GM12864 (cell line): ENCODE data around the gene PYGO1.

Experiments
- DNase-seq: peaks from one replicate; pipeline ENCODE4 v3.0.0-alpha.2; 2011; ENCODE audit warnings: low read depth
- H3K4me3 ChIP-seq: 2 replicates; pipeline ENCODE4 v1.5.1; 2011; ENCODE audit warnings: mild to moderate bottlenecking, low read depth, low read length, control low read depth
- TF ChIP-seq, protein P1 (sequence below): IDR thresholded peaks from 2 replicates; pipeline ENCODE4 v1.5.1; 2011; ENCODE audit warnings: low read depth, mild to moderate bottlenecking, moderate library complexity, low read length, control low read depth, inconsistent platforms; ENCODE audit errors: missing control alignments

PYGO1 gene, protein sequence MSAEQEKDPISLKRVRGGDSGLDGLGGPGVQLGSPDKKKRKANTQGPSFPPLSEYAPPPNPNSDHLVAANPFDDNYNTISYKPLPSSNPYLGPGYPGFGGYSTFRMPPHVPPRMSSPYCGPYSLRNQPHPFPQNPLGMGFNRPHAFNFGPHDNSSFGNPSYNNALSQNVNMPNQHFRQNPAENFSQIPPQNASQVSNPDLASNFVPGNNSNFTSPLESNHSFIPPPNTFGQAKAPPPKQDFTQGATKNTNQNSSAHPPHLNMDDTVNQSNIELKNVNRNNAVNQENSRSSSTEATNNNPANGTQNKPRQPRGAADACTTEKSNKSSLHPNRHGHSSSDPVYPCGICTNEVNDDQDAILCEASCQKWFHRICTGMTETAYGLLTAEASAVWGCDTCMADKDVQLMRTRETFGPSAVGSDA

DNA sequence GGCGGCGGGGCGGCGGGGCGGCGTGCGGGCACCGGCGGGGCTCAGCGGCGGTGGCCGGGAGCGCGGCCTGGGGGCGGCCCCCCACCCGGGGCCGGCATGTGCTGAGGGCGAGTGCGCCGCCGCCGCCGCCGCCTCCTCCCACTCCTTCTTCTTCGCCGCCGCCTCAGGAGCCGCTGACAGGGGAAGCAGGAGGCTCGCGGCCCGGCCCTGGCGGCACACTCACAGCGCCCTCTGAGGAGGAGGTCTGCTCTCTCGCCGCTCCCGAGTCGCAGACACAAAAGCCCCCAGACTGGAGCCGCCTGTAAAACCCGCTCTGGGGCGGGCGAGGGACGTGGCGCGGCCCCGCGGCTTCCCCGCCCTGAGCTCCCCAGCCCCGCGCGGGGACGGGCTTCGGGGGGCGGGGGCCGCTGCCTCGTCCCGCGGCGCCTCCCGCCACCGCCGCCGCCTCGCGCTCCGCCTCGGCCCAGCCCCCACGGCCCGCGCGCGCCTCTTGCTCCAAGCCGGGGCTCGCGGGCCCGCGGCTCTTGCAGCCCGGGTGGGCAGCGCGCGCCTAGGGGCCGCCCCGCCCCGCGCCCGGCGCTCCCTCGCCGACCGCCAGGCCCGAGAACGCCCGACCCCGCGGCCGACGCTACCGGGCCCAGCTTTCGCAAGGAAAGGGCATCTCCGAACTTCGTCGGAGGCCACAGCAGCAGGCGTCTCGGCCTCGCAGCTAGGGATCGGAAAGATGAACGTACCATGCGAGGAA, at the start of gene PYGO1:
TSS of gene PYGO1 (minus strand) at position 276 of the 745 bp plus-strand sequence. CDS start 462 bp downstream, outside the sequence.
- peak within 1 kb of the TSS; percentile 45 for H3K4me3 ChIP-seq
- TF ChIP-seq, protein P1, sequence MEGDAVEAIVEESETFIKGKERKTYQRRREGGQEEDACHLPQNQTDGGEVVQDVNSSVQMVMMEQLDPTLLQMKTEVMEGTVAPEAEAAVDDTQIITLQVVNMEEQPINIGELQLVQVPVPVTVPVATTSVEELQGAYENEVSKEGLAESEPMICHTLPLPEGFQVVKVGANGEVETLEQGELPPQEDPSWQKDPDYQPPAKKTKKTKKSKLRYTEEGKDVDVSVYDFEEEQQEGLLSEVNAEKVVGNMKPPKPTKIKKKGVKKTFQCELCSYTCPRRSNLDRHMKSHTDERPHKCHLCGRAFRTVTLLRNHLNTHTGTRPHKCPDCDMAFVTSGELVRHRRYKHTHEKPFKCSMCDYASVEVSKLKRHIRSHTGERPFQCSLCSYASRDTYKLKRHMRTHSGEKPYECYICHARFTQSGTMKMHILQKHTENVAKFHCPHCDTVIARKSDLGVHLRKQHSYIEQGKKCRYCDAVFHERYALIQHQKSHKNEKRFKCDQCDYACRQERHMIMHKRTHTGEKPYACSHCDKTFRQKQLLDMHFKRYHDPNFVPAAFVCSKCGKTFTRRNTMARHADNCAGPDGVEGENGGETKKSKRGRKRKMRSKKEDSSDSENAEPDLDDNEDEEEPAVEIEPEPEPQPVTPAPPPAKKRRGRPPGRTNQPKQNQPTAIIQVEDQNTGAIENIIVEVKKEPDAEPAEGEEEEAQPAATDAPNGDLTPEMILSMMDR, result no peak
- DNase-seq, result no peak

DNA sequence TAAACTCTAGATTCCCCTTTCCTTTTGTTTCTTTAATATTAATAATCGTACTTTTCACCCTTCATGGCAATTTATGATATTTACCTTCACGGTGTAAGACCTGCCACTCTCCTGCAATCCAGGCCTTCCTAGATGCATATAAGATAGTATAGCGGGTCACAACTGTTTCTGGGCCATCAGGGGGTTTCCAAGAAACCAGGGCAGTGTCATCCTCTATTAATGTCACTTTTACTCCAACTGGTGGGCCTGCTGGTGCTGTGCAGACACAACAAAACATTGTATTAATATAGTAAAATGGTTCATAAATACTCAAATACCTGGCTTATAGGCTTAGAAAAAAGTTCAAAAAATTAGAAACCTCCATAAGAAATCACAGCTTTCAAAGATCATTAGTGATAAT, 48.9 kb upstream of the PYGO1 start:
- DNase-seq, result no peak
- no peak overlapping the region for H3K4me3 ChIP-seq
- TF ChIP-seq, protein P1, result no peak

DNA sequence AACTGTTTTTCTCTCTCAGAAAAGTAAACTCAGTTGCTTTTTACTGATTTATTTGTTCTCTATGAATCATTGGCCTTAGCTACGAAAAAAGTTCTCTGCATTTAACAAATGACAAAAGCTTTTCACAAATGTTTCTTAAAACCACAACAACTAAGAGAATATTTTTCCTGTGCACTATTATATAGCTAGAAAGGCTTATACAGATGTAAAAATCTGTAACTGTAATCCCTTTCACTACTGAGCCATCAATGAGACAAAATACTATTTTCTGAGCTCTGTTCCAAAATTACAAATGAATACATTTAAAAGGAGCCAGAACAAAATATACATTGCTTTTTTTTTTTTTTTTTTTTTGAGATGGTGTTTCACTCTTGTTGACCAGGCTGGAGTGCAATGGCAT, 45.6 kb upstream of the PYGO1 start:
- no peak overlapping the region for H3K4me3 ChIP-seq
- TF ChIP-seq, protein P1, result no peak

DNA sequence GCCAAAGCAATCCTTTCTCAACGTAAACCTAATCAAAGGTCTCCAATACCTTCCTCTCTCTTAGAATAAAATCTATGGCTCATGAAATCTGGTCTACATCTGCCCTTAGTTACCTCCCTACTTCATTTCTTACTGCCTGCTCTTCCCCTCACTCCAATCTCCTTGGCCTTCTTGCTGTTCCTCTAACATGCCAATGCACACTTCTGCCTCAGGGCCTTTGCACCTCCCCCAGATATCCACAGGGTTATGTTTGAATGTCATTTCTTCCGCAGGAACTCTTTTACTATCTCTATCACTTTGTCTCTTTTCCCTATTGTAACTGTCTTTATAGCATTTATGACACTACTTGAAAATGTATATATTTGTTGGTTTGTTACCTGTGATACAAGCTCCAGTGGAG, 44.3 kb upstream of the PYGO1 start:
- DNase-seq, result no peak
- TF ChIP-seq, protein P1, result no peak
- no peak overlapping the region for H3K4me3 ChIP-seq

More for the DNA sequence above, 45.6 kb upstream of the PYGO1 start:
- no peak for DNase-seq

DNA sequence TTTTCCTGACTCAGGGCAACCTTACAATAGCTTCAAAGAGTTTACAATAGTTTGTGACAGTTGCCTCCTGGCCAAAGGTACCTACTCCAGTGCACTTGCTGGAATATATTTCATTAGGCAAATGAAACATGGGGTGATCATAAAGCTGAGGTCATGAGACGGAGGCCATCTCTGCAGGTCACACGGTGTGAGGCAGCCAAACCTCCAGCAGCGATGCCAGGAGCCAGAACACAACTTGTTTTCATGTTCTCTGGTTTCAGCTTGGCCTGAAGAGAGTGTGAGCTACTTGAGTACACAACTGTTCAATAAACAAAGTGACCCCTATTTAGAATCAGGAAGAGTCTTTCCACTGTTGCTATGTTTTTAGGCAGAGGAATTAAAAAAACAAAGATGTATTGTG, 42.7 kb upstream of the PYGO1 start:
- DNase-seq, result no peak
- TF ChIP-seq, protein P1, result no peak
- no peak overlapping the region for H3K4me3 ChIP-seq

DNA sequence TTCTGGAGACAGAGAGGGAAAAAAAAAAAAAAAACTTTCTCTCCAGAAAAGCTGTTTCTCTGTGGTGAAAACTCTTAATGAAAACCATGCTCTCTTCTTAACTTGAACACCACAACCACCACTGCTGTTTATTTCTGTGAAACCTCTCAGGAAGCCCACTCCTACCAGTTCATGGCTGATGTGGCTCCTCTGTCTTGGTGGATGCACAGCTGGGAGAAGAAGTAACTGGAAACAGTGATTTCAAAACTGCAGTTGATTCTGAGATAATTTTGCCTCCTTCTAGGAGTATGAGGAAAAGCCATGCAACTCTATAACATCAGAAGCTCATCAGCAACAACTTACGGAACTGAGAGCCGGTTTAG, 40.2 kb upstream of the PYGO1 start:
- no peak for DNase-seq
- no peak overlapping the region for H3K4me3 ChIP-seq
- TF ChIP-seq, protein P1, result no peak
